HG02798 (cell line): ENCODE measurements around the gene KRTAP16-1.
"Not testable (repeated sequence)": the region's sequence is repeated elsewhere in the genome, so short reads cannot be mapped to it uniquely, and the experiment has no call there.

Source experiments
- ATAC-seq: cut with Tn5 transposase; IDR thresholded peaks from one replicate; pipeline ENCODE4 v1.9.1; 2021; ENCODE audit warnings: mild to moderate bottlenecking; ENCODE audit not compliant: unreplicated experiment, poor library complexity

KRTAP16-1 gene

DNA sequence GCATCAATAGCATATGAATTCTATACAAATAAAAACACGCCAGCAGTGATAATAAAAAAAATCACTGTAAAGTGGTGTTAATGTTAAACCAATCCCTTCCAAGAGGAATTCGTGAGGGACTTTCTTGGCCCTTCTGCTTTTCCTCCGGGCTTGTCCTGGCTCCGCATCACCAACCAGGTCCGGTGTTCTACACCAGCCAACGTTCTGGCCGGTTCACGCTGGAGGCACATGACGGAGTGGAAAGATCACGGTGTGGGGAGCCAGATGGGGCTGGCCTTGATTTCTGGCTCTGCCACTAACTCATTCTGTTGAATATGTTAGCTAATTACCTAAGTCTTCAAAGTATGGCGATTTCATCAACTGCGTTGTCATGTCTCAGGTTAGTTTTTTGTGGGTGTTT lies 5.0 kb downstream of the KRTAP16-1 start:
- no peak for ATAC-seq

DNA sequence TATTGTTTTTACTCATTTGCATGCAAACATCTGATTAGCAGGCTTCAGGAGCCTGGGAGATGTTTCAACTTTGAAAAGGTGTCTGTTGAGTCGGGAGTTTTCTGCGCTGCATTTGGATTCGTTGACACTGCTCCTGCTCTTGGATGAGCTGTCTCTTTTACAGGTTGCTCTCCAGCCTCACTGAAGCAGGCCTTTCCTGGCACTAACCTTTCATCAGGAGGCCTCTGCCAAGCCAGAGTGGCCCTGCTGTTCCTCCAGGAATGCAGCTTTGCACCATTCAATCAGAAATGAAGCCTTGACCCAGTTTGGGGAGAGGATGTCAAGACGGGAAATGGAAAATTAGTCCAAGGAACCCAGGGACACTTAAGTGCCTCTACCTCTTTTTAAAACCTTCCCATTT lies 6.1 kb downstream of the KRTAP16-1 start:
- no peak for ATAC-seq

DNA sequence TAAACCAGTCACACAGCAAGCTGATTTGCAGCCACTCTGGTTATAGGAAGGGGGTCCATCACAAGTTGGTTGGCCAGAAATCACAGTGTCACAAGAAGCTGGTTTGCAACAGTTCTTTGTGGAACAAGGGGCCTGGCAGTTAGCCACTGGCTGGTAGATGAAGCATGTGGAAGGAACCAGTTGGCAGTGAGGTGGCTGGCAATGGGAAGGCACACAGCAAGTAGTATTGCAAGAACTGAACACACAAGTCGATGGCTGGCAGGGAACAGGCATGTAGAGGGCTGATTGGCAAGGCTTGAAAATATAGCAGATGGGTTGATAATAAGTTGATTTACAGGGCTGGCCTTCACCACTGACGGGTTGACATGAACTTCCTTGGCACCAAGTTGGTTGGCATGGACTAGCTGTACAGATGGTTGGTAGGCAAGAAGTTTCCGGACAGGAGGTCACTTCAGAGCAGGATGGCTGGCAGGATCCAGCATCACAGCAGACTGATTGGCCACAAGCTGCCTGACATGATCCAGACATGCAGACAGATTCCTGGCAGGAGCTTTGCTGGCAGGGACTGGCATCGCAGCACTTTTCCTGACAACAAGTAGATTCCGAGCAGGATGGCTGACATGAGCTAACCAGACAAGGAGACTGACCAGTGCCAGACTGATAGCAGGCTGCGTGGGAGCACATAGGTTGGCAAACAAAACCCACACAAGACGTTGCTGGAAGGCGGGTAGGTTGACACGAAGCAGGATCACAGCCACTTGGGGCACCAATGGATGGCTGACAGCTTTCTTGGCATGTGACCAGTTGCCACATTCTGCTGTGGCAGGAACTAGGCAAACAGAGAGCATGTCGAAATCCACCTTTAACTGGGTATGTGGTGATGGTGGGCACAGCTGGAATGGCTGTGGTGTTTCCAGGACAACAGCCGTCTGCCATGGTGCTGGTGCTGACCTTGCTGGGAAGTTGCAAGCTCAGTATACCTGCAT lies 6.9 kb downstream of the KRTAP16-1 start, which contains the start of gene KRTAP29-1:
Gene KRTAP29-1, minus strand, starts transcription at position 936 of the 986 bp plus-strand sequence. Its CDS starts 0 bp downstream, at position 936.
- no peak for ATAC-seq

DNA sequence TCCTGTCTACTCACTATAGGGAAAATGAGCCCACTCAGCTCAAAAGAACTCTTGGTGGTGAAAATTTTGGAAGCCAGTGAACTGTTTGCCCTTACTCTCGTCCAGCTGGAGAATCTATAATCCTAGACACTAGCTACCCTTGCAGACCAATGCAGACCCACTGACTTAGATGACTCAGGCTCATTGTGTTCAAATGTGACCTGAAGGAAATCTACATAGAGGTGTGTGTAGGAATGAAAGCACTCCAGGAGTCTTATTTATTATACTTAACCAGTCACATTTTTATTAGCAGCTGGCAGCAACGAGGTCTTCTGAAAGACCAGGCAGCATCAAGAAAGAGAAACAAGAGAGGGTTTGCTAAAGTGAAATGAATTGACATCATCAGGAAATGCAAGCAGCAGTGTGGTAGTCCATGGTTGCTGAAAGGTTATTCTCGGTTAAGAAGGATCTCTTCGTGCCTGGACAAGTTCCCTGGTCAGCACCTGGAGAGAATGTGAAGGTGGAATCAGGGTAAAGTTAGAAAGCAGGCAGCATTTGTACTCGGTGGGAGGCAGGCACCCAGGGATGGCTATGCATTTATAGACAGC lies 7.8 kb downstream of the KRTAP16-1 start:
- no peak for ATAC-seq

DNA sequence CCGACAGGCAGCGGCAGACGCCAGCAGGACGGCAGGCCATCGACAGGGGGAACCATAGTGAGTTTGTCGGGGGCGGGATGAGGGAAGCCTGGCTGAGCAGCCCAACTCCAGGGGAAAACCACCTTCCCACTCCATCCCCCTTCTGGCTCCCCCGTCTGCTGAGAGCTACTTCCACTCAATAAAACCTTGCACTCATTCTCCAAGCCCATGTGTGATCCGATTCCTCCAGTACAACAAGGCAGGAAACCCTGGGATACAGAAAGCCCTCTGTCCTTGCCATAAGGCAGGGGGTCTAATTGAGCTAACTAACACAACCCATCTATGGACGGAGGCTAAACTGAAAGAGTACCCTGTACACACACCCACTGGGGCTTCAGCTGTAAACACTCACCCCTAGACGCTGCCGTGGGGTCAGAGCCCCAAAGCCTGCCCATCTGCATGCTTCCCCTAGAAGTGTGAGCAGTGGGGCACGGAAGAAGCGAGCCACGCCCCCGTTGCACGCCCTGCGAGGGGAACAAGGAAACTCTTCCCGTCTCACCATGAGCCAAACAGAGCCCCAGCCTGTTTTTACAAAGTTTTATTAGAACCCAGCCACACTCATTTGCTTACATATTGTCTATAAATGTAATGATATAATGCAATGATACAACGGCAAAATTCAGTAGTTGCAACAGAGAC lies 10.5 kb downstream of the KRTAP16-1 start:
- no peak for ATAC-seq

GRCh38 chr17:41296846-41297245 lies 12.3 kb downstream of the KRTAP16-1 start:
- no peak for ATAC-seq

- no peak for ATAC-seq
These were observed 15.1 kb downstream of the KRTAP16-1 start for GRCh38 chr17:41294016-41294415.

DNA sequence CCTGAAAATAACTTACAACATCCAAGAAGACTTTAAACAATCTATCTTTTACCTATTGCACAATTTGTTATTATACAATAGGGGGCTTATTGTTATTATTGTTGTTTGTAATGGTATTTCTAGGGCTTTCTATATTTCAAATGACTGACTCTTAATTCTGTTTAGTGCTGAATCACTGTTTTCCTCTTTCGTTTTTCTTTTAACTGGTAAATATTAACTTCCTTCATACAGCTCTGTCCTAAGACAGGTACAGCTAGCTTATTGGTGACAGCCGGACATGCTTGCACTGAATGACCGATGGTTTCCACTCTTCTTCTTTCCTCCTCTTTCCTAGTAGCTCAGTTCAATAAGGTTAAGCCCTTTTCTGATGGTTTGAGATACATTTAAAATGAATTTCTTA lies 22.1 kb downstream of the KRTAP16-1 start:
- ATAC-seq, result no peak

GRCh38 chr17:41284546-41284945 lies 24.6 kb downstream of the KRTAP16-1 start:
- no peak for ATAC-seq

DNA sequence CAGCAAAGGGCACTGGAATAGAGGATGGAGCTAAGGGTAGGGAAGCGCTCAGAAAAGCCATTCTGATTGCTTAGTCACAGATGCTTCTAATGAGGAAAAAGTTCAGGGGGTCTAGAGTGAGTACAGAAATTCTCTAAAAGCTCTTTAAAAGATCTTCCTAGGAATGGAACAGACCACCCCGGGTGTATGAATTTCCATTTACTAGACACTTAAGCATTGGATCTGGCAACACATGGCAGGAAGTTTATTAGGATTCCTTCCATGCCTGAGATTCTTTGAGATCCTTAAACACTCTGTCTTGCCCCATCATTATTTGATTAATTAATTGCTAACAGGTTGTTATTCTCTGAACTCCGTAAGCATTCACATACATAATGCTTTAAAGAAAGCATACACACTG lies 25.1 kb downstream of the KRTAP16-1 start:
- no peak for ATAC-seq

DNA sequence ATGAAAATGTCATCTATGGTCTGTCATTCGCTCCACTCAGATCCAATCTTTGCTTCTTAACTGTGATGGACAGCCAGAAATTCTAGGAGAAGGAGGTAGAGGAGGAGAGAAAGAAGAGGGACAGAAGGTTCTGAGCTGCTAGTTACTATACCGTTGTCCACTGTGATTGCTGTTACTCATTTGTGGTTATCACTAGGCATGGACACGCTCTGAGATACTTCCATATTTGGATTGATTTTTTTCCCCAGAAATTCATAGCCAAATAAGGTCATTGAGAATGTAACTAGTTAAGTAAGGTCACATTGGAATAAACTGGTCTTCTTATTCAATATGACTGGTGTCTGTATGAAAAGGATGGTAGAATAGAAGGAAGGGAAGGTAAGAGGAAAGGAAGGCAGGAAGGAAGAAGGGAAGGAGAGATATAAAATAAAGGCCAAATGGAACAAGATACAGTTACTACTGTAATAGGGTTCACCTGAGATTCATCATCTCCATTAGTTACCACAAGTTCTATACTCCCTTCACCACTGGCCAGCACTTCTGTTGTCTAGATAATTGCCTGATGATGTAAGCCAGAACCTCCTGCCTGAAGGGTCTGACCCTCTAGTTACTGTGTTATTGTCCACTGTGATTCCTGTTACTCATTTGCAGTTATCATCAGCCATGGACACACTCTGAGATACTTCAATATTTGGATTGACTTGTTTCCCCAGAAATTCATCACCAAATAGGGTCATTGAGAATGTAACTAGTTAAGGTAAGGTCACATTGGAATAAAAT lies 30.7 kb downstream of the KRTAP16-1 start:
- no peak for ATAC-seq

DNA sequence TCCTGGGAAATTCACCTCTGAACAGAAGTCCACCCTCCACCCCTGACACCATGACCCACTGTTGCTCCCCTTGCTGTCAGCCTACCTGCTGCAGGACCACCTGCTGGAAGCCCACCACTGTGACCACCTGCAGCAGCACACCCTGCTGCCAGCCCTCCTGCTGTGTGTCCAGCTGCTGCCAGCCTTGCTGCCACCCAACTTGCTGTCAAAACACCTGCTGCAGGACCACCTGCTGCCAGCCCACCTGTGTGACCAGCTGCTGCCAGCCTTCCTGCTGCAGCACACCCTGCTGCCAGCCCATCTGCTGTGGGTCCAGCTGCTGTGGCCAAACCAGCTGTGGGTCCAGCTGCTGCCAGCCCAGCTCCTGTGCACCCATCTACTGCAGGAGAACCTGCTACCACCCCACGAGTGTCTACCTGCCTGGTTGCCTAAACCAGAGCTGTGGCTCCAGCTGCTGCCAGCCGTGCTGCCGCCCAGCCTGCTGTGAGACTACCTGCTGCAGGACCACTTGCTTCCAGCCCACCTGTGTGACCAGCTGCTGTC lies 33.4 kb downstream of the KRTAP16-1 start, which contains the start of gene KRTAP9-7:
Gene KRTAP9-7, plus strand, starts transcription at position 51 of the 543 bp plus-strand sequence. Its CDS starts 0 bp downstream, at position 51.
- ATAC-seq, result not testable (repeated sequence)

- ATAC-seq, result no peak
These were observed 37.3 kb downstream of the KRTAP16-1 start for GRCh38 chr17:41271858-41272257.

DNA sequence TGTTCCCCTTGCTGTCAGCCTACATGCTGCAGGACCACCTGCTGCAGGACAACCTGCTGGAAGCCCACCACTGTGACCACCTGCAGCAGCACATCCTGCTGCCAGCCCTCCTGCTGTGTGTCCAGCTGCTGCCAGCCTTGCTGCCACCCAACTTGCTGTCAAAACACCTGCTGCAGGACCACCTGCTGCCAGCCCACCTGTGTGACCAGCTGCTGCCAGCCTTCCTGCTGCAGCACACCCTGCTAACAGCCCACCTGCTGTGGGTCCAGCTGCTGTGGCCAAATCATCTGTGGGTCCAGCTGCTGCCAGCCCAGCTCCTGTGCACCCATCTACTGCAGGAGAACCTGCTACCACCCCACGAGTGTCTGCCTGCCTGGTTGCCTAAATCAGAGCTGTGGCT lies 37.8 kb downstream of the KRTAP16-1 start:
- not testable (repeated sequence) for ATAC-seq

DNA sequence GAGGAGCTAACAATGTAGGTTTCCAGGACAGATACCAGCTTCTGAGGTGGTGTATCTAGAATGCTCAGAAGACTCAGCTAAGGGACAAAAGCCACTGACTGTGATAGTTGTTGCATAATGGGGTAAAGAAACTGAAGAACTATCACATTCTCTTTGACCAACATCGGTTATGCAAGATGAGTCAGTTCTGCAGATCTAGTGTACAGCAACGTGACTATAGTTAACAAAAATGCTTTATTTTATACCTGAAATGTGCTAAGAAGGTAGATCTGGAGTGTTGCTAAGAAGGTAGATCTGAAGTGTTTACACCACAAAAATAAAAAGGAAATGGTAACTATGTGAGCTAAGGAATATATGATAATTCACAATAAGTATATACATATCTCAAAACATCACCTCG lies 41.4 kb downstream of the KRTAP16-1 start:
- ATAC-seq, result no peak

- ATAC-seq, result no peak
These were observed 44.0 kb downstream of the KRTAP16-1 start, which contains the start of gene KRTAP9-6 for GRCh38 chr17:41265078-41265477. Gene KRTAP9-6, plus strand, starts transcription at chr17:41265378. Its CDS starts 0 bp downstream, at chr17:41265378.

DNA sequence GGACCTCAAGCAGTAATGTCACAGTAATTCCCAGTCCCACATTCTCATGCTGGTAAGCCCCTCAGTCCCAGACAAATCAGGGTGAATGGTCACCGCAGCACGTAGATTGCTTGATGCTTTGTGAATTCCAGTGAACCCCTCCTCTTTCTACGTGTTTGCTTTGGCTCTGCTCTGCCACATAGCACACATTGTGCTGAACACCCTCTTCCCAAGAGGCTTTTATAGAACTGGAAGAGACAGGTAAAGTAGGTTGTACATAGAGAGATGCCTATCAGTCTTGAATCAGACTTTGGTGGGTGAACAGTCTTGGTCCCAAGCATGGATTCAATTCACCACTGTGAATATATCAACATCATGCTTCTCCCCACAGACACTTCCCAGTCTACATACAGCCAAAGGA lies 44.5 kb downstream of the KRTAP16-1 start:
- no peak for ATAC-seq

GRCh38 chr17:41263212-41263611 lies 45.9 kb downstream of the KRTAP16-1 start:
- ATAC-seq, result no peak

- no peak for ATAC-seq
These were observed 50.7 kb downstream of the KRTAP16-1 start for GRCh38 chr17:41258406-41258805.
